Thyroid gland (tissue), 4 donors: ENCODE results near the gene ST6GALNAC2. TPM values are rescaled to one million over a fixed set of nuclear protein-coding genes. Genes with fewer than 3 reads are reported as not detected.
"Not testable (repeated sequence)": the region's sequence is repeated elsewhere in the genome, so short reads cannot be mapped to it uniquely, and the experiment has no call there.

Experiments used
- DNase-seq, 2 donors: peaks; one replicate each; pipeline ENCODE4 v3.0.0-alpha.2; 2019
- H3K27ac ChIP-seq, 3 donors: fragments of 200-600 bp; sonication (generic); 1 replicate in 2 of 3; 2 replicates in 1 of 3; pipeline ENCODE4 v1.5.1; 2016 to 2019; ENCODE audit warnings: mild to moderate bottlenecking in 1 of 3, moderate library complexity in 1 of 3
- H3K27me3 ChIP-seq: fragments of 200-600 bp; sonication (generic); one replicate; pipeline ENCODE4 v1.5.1; 2019
- H3K36me3 ChIP-seq, 2 donors: fragments of 200-600 bp; sonication (generic); one replicate each; pipeline ENCODE4 v1.5.1; 2016 to 2019
- H3K4me1 ChIP-seq, 2 donors: fragments of 200-600 bp; sonication (generic); one replicate each; pipeline ENCODE4 v1.5.1; 2017 to 2019
- H3K4me3 ChIP-seq, 3 donors: fragments of 200-600 bp; sonication (generic); replicated peaks in 1 of 3; 1 replicate in 2 of 3; 2 replicates in 1 of 3; pipeline ENCODE4 v1.5.1; 2016; ENCODE audit warnings: mild to moderate bottlenecking in 1 of 3
- H3K9me3 ChIP-seq: fragments of 200-600 bp; sonication (generic); one replicate; pipeline ENCODE4 v1.5.1; 2017
- CTCF ChIP-seq, 6 experiments: fragments of 200-600 bp in 3 of 6; fragments of 450-650 bp in 3 of 6; sonication (generic) in 3 of 6; IDR thresholded peaks; one replicate each; pipeline ENCODE4 v1.5.1; 2016 to 2019; ENCODE audit warnings: antibody characterized with exemption in 6 of 6, mild to moderate bottlenecking in 2 of 6, inconsistent platforms in 1 of 6, moderate library complexity in 1 of 6
- POLR2A ChIP-seq, 2 donors: fragments of 450-650 bp; IDR thresholded peaks; one replicate each; pipeline ENCODE4 v1.6.1; 2017; ENCODE audit warnings: antibody characterized with exemption in 2 of 2, mild to moderate bottlenecking in 2 of 2, moderate library complexity in 1 of 2
- WGBS, 2 donors: methylation state at CpG; one replicate each; pipeline ENCODE4 v1.1.5; 2017; 5-methylcytosine and 5-hydroxymethylcytosine counted together
- intact Hi-C: fragments of 100-400 bp; cut with DNase I; formaldehyde crosslinking; loops from one replicate; pipeline ENCODE4 v1.15.1; 2023
- total RNA-seq, 4 donors: library from RNA; depleted of rRNA; stranded (reverse); fragments of >200 nt; gene quantifications; one replicate each; pipeline ENCODE4 v1.2.3, GENCODE V29; 2016

The ST6GALNAC2 gene
- total RNA-seq, 4 donors from 2014 or later = 32.7 to 65.4 (median 42.6) TPM

DNA sequence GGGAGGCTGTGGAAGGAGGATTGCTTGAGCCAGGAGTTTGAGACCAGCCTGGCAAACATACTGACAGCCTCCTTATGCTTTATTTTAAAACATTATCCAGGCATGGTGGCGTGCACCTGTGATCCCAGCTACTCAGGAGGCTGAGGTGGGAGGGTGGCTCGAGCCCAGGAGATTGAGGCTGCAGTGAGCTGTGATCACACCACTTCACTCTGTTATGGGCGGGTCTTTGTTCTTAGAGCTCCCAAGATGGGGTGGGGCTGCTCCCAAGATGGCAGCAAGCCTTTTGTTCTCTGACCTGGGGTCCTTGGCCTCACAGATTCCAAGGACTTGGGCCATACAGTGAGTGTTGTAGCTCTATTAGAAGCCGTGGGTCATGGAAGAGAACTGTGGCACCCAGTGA lies 26.1 kb upstream of the ST6GALNAC2 start:
- Histone ChIP-seq H3K4me1 (no peaks in the 10 kb centered on the region), H3K27ac (no peak overlapping the region), H3K9me3 (no peaks in the 10 kb centered on the region), H3K36me3 (no peaks in the 10 kb centered on the region), H3K4me3 (no peak overlapping the region), H3K27me3 (no peaks in the 10 kb centered on the region)
- 86 to 89% methylated on average over 4 of the region's 4 CpGs for WGBS, 2 donors
- DNase-seq = no peak
- intact Hi-C loops = no loop called here
- no peak for TF ChIP-seq CTCF (IDR thresholded peaks at IDR 0.05)
- no peak for TF ChIP-seq POLR2A (IDR thresholded peaks at IDR 0.05)

- intact Hi-C loops, H3K4me3 ChIP-seq, H3K27me3 ChIP-seq, H3K4me1 ChIP-seq, H3K9me3 ChIP-seq, DNase-seq, H3K36me3 ChIP-seq, H3K27ac ChIP-seq: not testable (repeated sequence)
- 70 to 86% methylated on average over 13 of the region's 13 CpGs for WGBS, 2 donors
Measured at GRCh38 chr17:76611080-76611749, 25.6 kb upstream of the ST6GALNAC2 start.

- WGBS, 2 donors = 71 to 76% methylated on average over 1 of the region's 1 CpG
- DNase-seq, H3K9me3 ChIP-seq, H3K4me3 ChIP-seq, H3K27ac ChIP-seq, intact Hi-C loops, H3K4me1 ChIP-seq, H3K27me3 ChIP-seq, H3K36me3 ChIP-seq: not testable (repeated sequence)
Measured at GRCh38 chr17:76606685-76607084, 21.0 kb upstream of the ST6GALNAC2 start.

DNA sequence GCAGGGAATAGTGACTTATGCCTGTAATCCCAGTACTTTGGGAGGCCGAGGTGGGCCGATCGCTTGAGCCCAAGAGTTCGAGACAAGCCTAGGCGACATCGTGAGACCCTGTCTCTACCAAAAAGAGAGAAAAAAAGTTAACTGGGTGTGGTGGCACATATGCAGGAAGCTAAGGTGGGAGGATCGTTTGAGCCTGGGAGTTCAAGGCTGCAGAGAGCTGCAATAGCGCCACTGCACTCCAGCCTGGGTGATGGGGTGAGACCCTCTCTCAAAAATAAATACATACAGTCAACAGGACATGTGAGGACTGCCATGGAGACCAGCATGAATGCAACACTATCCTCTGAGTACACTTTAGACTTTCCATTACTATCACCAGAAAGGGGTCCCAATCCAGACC lies 15.4 kb upstream of the ST6GALNAC2 start:
- intact Hi-C loops = no loop called here
- no peak for DNase-seq
- Histone ChIP-seq H3K9me3 (no peaks in the 10 kb centered on the region), H3K4me1 (peaks cover 3 to 8% of the 10 kb centered on the region in 2 donors), H3K27me3 (no peaks in the 10 kb centered on the region), H3K36me3 (no peaks in the 10 kb centered on the region), H3K4me3 (no peak overlapping the region), H3K27ac (no peak overlapping the region)
- 79 to 82% methylated on average over 8 of the region's 8 CpGs for WGBS, 2 donors
- TF ChIP-seq CTCF (IDR thresholded peaks at IDR 0.05) = no peak
- TF ChIP-seq POLR2A (IDR thresholded peaks at IDR 0.05) = no peak

DNA sequence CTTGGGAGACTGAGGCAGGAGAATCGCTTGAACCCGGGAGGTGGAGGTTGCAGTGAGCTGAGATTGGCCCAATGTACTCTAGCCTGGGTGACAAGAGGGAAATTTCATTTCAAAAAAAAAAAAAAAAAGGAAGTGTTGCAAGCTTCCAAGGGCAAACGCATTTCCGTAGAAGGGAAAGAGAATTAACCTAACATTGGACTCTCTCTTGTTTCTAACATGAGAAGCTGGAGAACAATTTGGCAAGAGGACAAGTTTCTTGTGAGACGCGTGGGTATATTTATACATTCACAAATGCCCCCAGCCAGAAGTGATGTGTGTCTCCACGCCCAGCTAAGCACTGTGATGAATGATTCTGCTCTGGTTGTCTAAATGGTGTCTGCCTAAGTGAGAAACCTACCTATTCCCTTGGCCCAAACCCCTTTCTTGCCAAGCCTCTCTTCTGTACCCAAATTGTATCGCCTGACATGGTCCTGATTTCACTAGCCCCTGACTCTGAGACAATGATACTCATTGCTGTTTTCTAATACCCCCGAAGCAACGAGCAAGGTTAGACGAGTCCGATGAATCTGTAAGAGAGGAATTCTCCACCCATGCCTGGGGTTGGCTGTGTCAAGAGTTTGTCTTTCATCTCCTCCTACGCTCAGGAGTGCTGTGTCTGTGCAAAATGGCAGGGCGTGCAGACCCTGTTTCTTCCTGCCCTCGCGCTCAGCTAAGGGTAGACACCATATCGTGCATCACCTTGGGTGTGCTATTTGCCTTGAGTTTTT lies 14.2 kb upstream of the ST6GALNAC2 start:
- H3K27me3 ChIP-seq = no peaks in the 10 kb centered on the region
- intact Hi-C loops = no loop called here
- H3K27ac ChIP-seq = no peak overlapping the region
- peaks cover 3 to 8% of the 10 kb centered on the region in 2 donors for H3K4me1 ChIP-seq
- no peaks in the 10 kb centered on the region for H3K9me3 ChIP-seq
- 73 to 82% methylated on average over 17 of the region's 17 CpGs for WGBS, 2 donors
- H3K36me3 ChIP-seq = no peaks in the 10 kb centered on the region
- TF ChIP-seq CTCF (IDR thresholded peaks at IDR 0.05) (no peak), POLR2A (IDR thresholded peaks at IDR 0.05) (no peak)
- no peak for DNase-seq
- no peak overlapping the region for H3K4me3 ChIP-seq

GRCh38 chr17:76598004-76598439 lies 12.4 kb upstream of the ST6GALNAC2 start:
- no peaks in the 10 kb centered on the region for H3K36me3 ChIP-seq
- H3K4me1 ChIP-seq = peaks cover 3 to 8% of the 10 kb centered on the region in 2 donors
- no peaks in the 10 kb centered on the region for H3K27me3 ChIP-seq
- intact Hi-C loops = no loop called here
- no peak overlapping the region for H3K4me3 ChIP-seq
- no peak for DNase-seq
- H3K27ac ChIP-seq = no peak overlapping the region
- no peak for TF ChIP-seq POLR2A (IDR thresholded peaks at IDR 0.05)
- TF ChIP-seq CTCF (IDR thresholded peaks at IDR 0.05) = no peak
- 37 to 70% methylated on average over 2 of the region's 2 CpGs for WGBS, 2 donors
- H3K9me3 ChIP-seq = no peaks in the 10 kb centered on the region
